Progenitor cell of endocrine pancreas (in vitro differentiated cells): Measurements from ENCODE around the gene SULT6B1. TPM values are rescaled to one million over a fixed set of nuclear protein-coding genes. Genes with fewer than 3 reads are reported as not detected.

Experiments
- DNase-seq: peaks from one replicate; pipeline ENCODE4 v3.0.0; 2021; ENCODE audit warnings: low spot score; ENCODE audit not compliant: unreplicated experiment
- H3K27ac Mint-ChIP-seq: 2 replicates; pipeline ENCODE4 v1.8.0; 2021; ENCODE audit warnings: mild to moderate bottlenecking, moderate library complexity, mixed read lengths
- H3K27me3 Mint-ChIP-seq: 2 replicates; pipeline ENCODE4 v1.8.0; 2021; ENCODE audit warnings: mixed read lengths
- H3K36me3 Mint-ChIP-seq: 2 replicates; pipeline ENCODE4 v1.8.0; 2022; ENCODE audit warnings: mixed read lengths; ENCODE audit not compliant: insufficient read depth
- H3K4me1 Mint-ChIP-seq: 2 replicates; pipeline ENCODE4 v1.8.0; 2021; ENCODE audit warnings: low read depth, mixed read lengths
- H3K4me3 Mint-ChIP-seq: 2 replicates; pipeline ENCODE4 v1.8.0; 2021; ENCODE audit warnings: low read depth, mild to moderate bottlenecking, moderate library complexity, mixed read lengths
- H3K9me3 Mint-ChIP-seq: 2 replicates; pipeline ENCODE4 v1.8.0; 2021; ENCODE audit warnings: low read depth, mixed read lengths
- CTCF ChIP-seq: fragments of 200-600 bp; sonication (generic); IDR thresholded peaks from one replicate; pipeline ENCODE4 v1.5.0; 2021; ENCODE audit warnings: antibody characterized with exemption, mild to moderate bottlenecking; ENCODE audit not compliant: unreplicated experiment
- total RNA-seq: library from RNA; stranded (reverse); gene quantifications from 2 replicates; pipeline ENCODE4 v1.2.1, GENCODE V29; 2021

Gene SULT6B1
- total RNA-seq, 1 donor from 2014 or later, result not detected

- no peak for TF ChIP-seq CTCF
- DNase-seq, result no peak
- Mint-ChIP-seq H3K9me3 (peaks cover 6% of the 10 kb centered on the region), H3K27ac (peak overlapping the region; percentile 96), H3K4me3 (peak overlapping the region; percentile 79), H3K36me3 (peaks cover 24% of the 10 kb centered on the region), H3K27me3 (peaks cover 9% of the 10 kb centered on the region), H3K4me1 (peaks cover 14% of the 10 kb centered on the region)
These were observed 32.2 kb downstream of the SULT6B1 start for GRCh38 chr2:37156071-37156856.

GRCh38 chr2:37154785-37155184, 33.7 kb downstream of the SULT6B1 start:
- H3K4me3 Mint-ChIP-seq, result no peak overlapping the region
- H3K36me3 Mint-ChIP-seq, result peaks cover 24% of the 10 kb centered on the region
- peaks cover 6% of the 10 kb centered on the region for H3K9me3 Mint-ChIP-seq
- no peak for DNase-seq
- peaks cover 9% of the 10 kb centered on the region for H3K27me3 Mint-ChIP-seq
- no peak for TF ChIP-seq CTCF
- H3K27ac Mint-ChIP-seq, result no peak overlapping the region
- H3K4me1 Mint-ChIP-seq, result peaks cover 16% of the 10 kb centered on the region

- Mint-ChIP-seq H3K27me3 (peaks cover 1% of the 10 kb centered on the region), H3K4me1 (peaks cover 24% of the 10 kb centered on the region), H3K27ac (no peak overlapping the region), H3K9me3 (peaks cover 6% of the 10 kb centered on the region), H3K36me3 (peaks cover 30% of the 10 kb centered on the region), H3K4me3 (no peak overlapping the region)
- DNase-seq, result no peak
- no peak for TF ChIP-seq CTCF
These were observed 35.2 kb downstream of the SULT6B1 start for GRCh38 chr2:37153224-37153623.

- Mint-ChIP-seq H3K9me3 (peaks cover 6% of the 10 kb centered on the region), H3K27ac (peak overlapping the region; percentile 6), H3K4me3 (no peak overlapping the region), H3K36me3 (peaks cover 36% of the 10 kb centered on the region), H3K4me1 (peaks cover 10% of the 10 kb centered on the region), H3K27me3 (no peaks in the 10 kb centered on the region)
- DNase-seq, result no peak
- no peak for TF ChIP-seq CTCF
These were observed 38.7 kb downstream of the SULT6B1 start for GRCh38 chr2:37149626-37150322.

GRCh38 chr2:37148325-37148724, 40.1 kb downstream of the SULT6B1 start:
- peaks cover 4% of the 10 kb centered on the region for H3K9me3 Mint-ChIP-seq
- H3K4me3 Mint-ChIP-seq, result no peak overlapping the region
- H3K36me3 Mint-ChIP-seq, result peaks cover 27% of the 10 kb centered on the region
- H3K4me1 Mint-ChIP-seq, result peaks cover 10% of the 10 kb centered on the region
- no peak overlapping the region for H3K27ac Mint-ChIP-seq
- no peaks in the 10 kb centered on the region for H3K27me3 Mint-ChIP-seq
- no peak for DNase-seq
- no peak for TF ChIP-seq CTCF
